ENCODE results near the gene ESR1. TPM values are rescaled to one million over a fixed set of nuclear protein-coding genes. Genes with fewer than 3 reads are reported as not detected.

Gene ESR1
- total and polyA plus RNA-seq, 9 of the 15 experiments (the other 6 are each of a cell fraction or from before 2014, with no cell fraction given) = 0.03 to 0.27 (median 0.08) TPM; not detected in 1

GRCh38 chr6:152170313-152170701 lies 362.8 kb downstream of the ESR1 start:
- in situ Hi-C loops (cut with MboI) = no loop called here
- H3K4me2 ChIP-seq (ENCODE audit: insufficient read depth, low read length) = no peak overlapping the region
- H4K20me1 ChIP-seq (replicated peaks; ENCODE audit: control insufficient read depth, insufficient read depth, low read length) = 0 out of 2 replicates have a peak, but pooled peaks cover 3% of the 10 kb centered on the region
- intact Hi-C loops (cut with micrococcal nuclease) = no loop called here
- TF ChIP-seq FOXA3 (CRISPR knock-in tag; conservative IDR thresholded peaks at IDR 0.05 in 1 of 2, IDR thresholded peaks at IDR 0.05 in 1 of 2) (no peak), ZNF316 (IDR thresholded peaks at IDR 0.05) (no peak), TCF15 (CRISPR knock-in tag; IDR thresholded peaks at IDR 0.05) (no peak), ARID3B (CRISPR knock-in tag; IDR thresholded peaks at IDR 0.05; ENCODE audit: borderline replicate concordance) (no peak), ZNF324 (CRISPR knock-in tag; IDR thresholded peaks at IDR 0.05) (no peak), PRPF4 (IDR thresholded peaks at IDR 0.05; ENCODE audit: insufficient read depth, low read depth, low read length, poor library complexity, severe bottlenecking) (no peak), CBFA2T2 (conservative IDR thresholded peaks at IDR 0.05) (no peak), CCAR2 (IDR thresholded peaks at IDR 0.05; ENCODE audit: low read depth, low read length) (no peak), HMG20B (CRISPR knock-in tag; IDR thresholded peaks at IDR 0.05) (no peak), IFI16 (CRISPR knock-in tag; IDR thresholded peaks at IDR 0.05) (no peak), ZNF174 (CRISPR knock-in tag; IDR thresholded peaks at IDR 0.05) (no peak), NEUROD1 (IDR thresholded peaks at IDR 0.05; ENCODE audit: borderline replicate concordance, low read depth, low read length, partially characterized antibody) (no peak), SLC30A9 (CRISPR knock-in tag; IDR thresholded peaks at IDR 0.05) (no peak)
- 1% methylated on average over 4 of the region's 4 CpGs for WGBS (ENCODE audit: insufficient coverage, low coverage, missing lambda C conversion rate)
- H3K4me1 ChIP-seq (replicated peaks in 1 of 2; ENCODE audit: control insufficient read depth in 2 of 2, insufficient read depth in 2 of 2, low read length in 2 of 2) = no peaks in the 10 kb centered on the region
- DNase-seq (ENCODE audit: extremely low read depth in 1 of 4, low spot score in 3 of 4) (no peak), FAIRE-seq (no peak), ATAC-seq (no peak)
- no TSS peak for BruUV-seq (replicated peaks)
- ChIA-PET CTCF (ENCODE audit: low intra/inter-chr PET ratio) (no interaction called here), POLR2A (no interaction called here)
- no peaks in the 10 kb centered on the region for H3K79me2 ChIP-seq (ENCODE audit: control insufficient read depth, insufficient read depth, low read length)
- no peaks in the 10 kb centered on the region for H3K9me1 ChIP-seq (ENCODE audit: control insufficient read depth, insufficient read depth, low read length)
- H3K36me3 ChIP-seq (ENCODE audit: control insufficient read depth, insufficient read depth, low read length) = no peaks in the 10 kb centered on the region
- H3K27me3 ChIP-seq (ENCODE audit: control insufficient read depth in 2 of 2, insufficient read depth in 2 of 2, low read length in 2 of 2) = no peaks in the 10 kb centered on the region
- H3K4me3 ChIP-seq = no peak overlapping the region
- no peak overlapping the region for H3K27ac ChIP-seq (ENCODE audit: extremely low read depth, low read depth, low read length)
- H3K9me3 ChIP-seq (replicated peaks; ENCODE audit: control insufficient read depth, insufficient read depth, low read depth, low read length) = no peaks in the 10 kb centered on the region
- H2AFZ ChIP-seq (ENCODE audit: low read depth, low read length) = no peak overlapping the region
- no peak overlapping the region for H3K9ac ChIP-seq (ENCODE audit: insufficient read depth in 1 of 2, low read depth in 2 of 2, low read length in 2 of 2)
